H1 (cell line): ENCODE results near the gene CTSK. TPM values are rescaled to one million over a fixed set of nuclear protein-coding genes. Genes with fewer than 3 reads are reported as not detected.

Source experiments
- FOSL1 ChIP-seq: IDR thresholded peaks from 2 replicates; pipeline ENCODE4 v1.6.1; 2011; ENCODE audit warnings: mild to moderate bottlenecking, low read depth, low read length, moderate library complexity; ENCODE audit not compliant: insufficient read depth
- KDM5A ChIP-seq: fragments of 200-600 bp; IDR thresholded peaks from 2 replicates; pipeline ENCODE4 v1.7.1; 2012; ENCODE audit warnings: mild to moderate bottlenecking, low read length, inconsistent platforms, mixed read lengths
- MAFK ChIP-seq: IDR thresholded peaks from 2 replicates; pipeline ENCODE4 v1.6.1; 2012; ENCODE audit warnings: low read depth, mild to moderate bottlenecking, improper control_type of control experiment, low read length
- polyA plus RNA-seq, 7 experiments: library from polyadenylated mRNA; depleted of rRNA in 3 of 7; stranded (reverse) in 5 of 7; unstranded in 2 of 7; fragments of >200 nt in 5 of 7; fragments of 200-250 nt in 2 of 7; gene quantifications; 1 replicate in 5 of 7; 2 replicates in 1 of 7; 4 replicates in 1 of 7; pipeline versions ENCODE4 v1.2.1 to v1.2.3, GENCODE V29; 2011 to 2013; ENCODE audit warnings: missing spikeins in 2 of 7, mixed read lengths in 2 of 7
- total RNA-seq: library from RNA; stranded (reverse); fragmentation: NEBNext Ultra II Directional; extraction: Animal tissue kit (Norgen Biotek cat#: 25700); gene quantifications from 2 replicates; pipeline ENCODE4 v1.2.1, GENCODE V29; 2021
- TF ChIP-seq, protein P1 (sequence below): IDR thresholded peaks from 2 replicates; pipeline ENCODE4 v1.6.1; 2012; ENCODE audit warnings: low read length, inconsistent platforms

Gene CTSK
- total and polyA plus RNA-seq, 2 of the 8 experiments (the other 6 are each of a cell fraction or from before 2014, with no cell fraction given) = 2.7 to 4.2 TPM

DNA sequence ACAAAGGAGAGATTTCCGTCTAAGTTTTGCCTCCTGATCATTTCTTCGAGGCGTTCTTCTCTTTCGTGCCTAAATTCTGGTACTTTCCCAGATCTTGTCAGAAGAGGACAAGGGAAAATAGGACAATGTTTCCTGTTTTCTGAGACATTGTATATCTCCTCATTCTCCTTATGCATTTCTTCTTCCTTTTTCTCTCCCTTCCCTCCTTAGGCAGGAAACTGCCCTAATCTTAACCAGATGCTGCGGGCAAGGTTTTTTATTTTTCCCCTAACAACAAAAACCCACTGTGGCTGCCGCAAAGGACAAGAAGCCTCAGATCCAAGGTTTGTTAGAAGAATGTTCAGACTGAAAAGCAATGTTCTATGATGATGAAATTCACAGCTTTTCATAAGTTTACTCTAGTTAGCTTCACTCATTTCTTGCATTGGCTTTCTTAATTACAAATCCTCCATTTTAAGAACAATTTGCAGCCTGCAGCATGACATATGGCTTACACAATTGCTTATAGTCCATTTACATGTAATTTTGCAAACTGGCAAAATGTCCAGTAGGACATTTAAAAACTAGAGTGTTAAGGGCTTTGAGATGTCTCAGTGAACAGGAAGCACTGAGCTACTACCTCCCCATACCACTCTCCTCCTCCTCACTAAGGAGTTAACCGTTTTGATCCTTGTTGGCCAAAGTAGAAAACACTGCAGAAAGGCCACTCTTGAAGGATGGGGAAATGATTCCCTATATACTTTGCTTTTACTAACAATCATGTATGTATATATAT is 624 bp downstream of the CTSK start (continued):
- TF ChIP-seq, protein P1, sequence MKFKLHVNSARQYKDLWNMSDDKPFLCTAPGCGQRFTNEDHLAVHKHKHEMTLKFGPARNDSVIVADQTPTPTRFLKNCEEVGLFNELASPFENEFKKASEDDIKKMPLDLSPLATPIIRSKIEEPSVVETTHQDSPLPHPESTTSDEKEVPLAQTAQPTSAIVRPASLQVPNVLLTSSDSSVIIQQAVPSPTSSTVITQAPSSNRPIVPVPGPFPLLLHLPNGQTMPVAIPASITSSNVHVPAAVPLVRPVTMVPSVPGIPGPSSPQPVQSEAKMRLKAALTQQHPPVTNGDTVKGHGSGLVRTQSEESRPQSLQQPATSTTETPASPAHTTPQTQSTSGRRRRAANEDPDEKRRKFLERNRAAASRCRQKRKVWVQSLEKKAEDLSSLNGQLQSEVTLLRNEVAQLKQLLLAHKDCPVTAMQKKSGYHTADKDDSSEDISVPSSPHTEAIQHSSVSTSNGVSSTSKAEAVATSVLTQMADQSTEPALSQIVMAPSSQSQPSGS = no peak
- TF ChIP-seq KDM5A = no peak
- TF ChIP-seq FOSL1 = no peak
- TF ChIP-seq MAFK = no peak
